WI38 (cell line): ENCODE measurements around the gene PLEKHO2.
A peak's percentile ranks its signal among the peaks of the same experiment; 100 is the strongest.

Source experiments
- H3K4me3 ChIP-seq: 2 replicates; pipeline ENCODE4 v1.5.1; 2011; ENCODE audit warnings: low read depth, mild to moderate bottlenecking, control low read depth, low read length
- CTCF ChIP-seq: IDR thresholded peaks from 2 replicates; pipeline ENCODE4 v1.5.1; 2012; ENCODE audit warnings: low read depth, mild to moderate bottlenecking, control low read depth, low read length

Gene PLEKHO2

GRCh38 chr15:64903326-64903950 is 61.7 kb downstream of the PLEKHO2 start:
- H3K4me3 ChIP-seq = no peak overlapping the region
- no peak for TF ChIP-seq CTCF

GRCh38 chr15:64904189-64904588 is 62.5 kb downstream of the PLEKHO2 start:
- TF ChIP-seq CTCF = no peak
- no peak overlapping the region for H3K4me3 ChIP-seq

- peak overlapping the region; percentile 29; the same call in 1 of the 2 replicates for H3K4me3 ChIP-seq
- peak; percentile 93 for TF ChIP-seq CTCF
Observed at GRCh38 chr15:64905119-64905831, 63.6 kb downstream of the PLEKHO2 start.

- TF ChIP-seq CTCF = no peak
- no peak overlapping the region for H3K4me3 ChIP-seq
Observed at GRCh38 chr15:64905941-64906340, 64.2 kb downstream of the PLEKHO2 start.

- no peak for TF ChIP-seq CTCF
- H3K4me3 ChIP-seq = no peak overlapping the region
Observed at GRCh38 chr15:64906402-64906801, 64.7 kb downstream of the PLEKHO2 start.

- no peak for TF ChIP-seq CTCF
- H3K4me3 ChIP-seq = no peak overlapping the region
Observed at GRCh38 chr15:64907991-64908390, 66.3 kb downstream of the PLEKHO2 start.

GRCh38 chr15:64909546-64909945 is 67.8 kb downstream of the PLEKHO2 start:
- H3K4me3 ChIP-seq = no peak overlapping the region
- TF ChIP-seq CTCF = no peak
